Neural cell (in vitro differentiated cells): ENCODE measurements around the gene ARID4A.

Experiments
- EP300 ChIP-seq: fragments of 450-650 bp; conservative IDR thresholded peaks from 2 replicates; pipeline ENCODE4 v1.6.1; 2014; ENCODE audit warnings: antibody characterized with exemption, mild to moderate bottlenecking, moderate library complexity; ENCODE audit not compliant: poor library complexity, severe bottlenecking
- EZH2 ChIP-seq: fragments of 200-600, 300-800 bp; shearing (Covaris generic), sonication (generic); IDR thresholded peaks from 2 replicates; pipeline ENCODE4 v1.6.1; 2014; ENCODE audit warnings: antibody characterized with exemption, low read length, borderline replicate concordance, mild to moderate bottlenecking; ENCODE audit not compliant: insufficient read depth, poor library complexity, severe bottlenecking
- POLR2AphosphoS5 ChIP-seq: IDR thresholded peaks from 2 replicates; pipeline ENCODE4 v1.6.1; 2012
- RAD21 ChIP-seq: fragments of 450-650 bp; conservative IDR thresholded peaks from 2 replicates; pipeline ENCODE4 v1.6.1; 2014; ENCODE audit warnings: antibody characterized with exemption, mild to moderate bottlenecking, moderate library complexity
- SMC3 ChIP-seq: fragments of 450-650 bp; conservative IDR thresholded peaks from 2 replicates; pipeline ENCODE4 v1.6.1; 2014; ENCODE audit warnings: antibody characterized with exemption, mild to moderate bottlenecking, moderate library complexity; ENCODE audit not compliant: poor library complexity
- TF ChIP-seq, protein P1 (sequence below): fragments of 450-650 bp; IDR thresholded peaks from 2 replicates; pipeline ENCODE4 v1.5.1; 2014; ENCODE audit warnings: antibody characterized with exemption, mild to moderate bottlenecking, moderate library complexity; ENCODE audit not compliant: poor library complexity, severe bottlenecking
- TF ChIP-seq, protein P2 (sequence below): IDR thresholded peaks from 2 replicates; pipeline ENCODE4 v1.6.1; 2012; ENCODE audit warnings: borderline replicate concordance

- TF ChIP-seq, protein P1, sequence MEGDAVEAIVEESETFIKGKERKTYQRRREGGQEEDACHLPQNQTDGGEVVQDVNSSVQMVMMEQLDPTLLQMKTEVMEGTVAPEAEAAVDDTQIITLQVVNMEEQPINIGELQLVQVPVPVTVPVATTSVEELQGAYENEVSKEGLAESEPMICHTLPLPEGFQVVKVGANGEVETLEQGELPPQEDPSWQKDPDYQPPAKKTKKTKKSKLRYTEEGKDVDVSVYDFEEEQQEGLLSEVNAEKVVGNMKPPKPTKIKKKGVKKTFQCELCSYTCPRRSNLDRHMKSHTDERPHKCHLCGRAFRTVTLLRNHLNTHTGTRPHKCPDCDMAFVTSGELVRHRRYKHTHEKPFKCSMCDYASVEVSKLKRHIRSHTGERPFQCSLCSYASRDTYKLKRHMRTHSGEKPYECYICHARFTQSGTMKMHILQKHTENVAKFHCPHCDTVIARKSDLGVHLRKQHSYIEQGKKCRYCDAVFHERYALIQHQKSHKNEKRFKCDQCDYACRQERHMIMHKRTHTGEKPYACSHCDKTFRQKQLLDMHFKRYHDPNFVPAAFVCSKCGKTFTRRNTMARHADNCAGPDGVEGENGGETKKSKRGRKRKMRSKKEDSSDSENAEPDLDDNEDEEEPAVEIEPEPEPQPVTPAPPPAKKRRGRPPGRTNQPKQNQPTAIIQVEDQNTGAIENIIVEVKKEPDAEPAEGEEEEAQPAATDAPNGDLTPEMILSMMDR, result no peak
- TF ChIP-seq EP300 (peak; percentile 67), EZH2 (no peak), POLR2AphosphoS5 (peak; percentile 88), RAD21 (no peak), SMC3 (no peak)
- TF ChIP-seq, protein P2, sequence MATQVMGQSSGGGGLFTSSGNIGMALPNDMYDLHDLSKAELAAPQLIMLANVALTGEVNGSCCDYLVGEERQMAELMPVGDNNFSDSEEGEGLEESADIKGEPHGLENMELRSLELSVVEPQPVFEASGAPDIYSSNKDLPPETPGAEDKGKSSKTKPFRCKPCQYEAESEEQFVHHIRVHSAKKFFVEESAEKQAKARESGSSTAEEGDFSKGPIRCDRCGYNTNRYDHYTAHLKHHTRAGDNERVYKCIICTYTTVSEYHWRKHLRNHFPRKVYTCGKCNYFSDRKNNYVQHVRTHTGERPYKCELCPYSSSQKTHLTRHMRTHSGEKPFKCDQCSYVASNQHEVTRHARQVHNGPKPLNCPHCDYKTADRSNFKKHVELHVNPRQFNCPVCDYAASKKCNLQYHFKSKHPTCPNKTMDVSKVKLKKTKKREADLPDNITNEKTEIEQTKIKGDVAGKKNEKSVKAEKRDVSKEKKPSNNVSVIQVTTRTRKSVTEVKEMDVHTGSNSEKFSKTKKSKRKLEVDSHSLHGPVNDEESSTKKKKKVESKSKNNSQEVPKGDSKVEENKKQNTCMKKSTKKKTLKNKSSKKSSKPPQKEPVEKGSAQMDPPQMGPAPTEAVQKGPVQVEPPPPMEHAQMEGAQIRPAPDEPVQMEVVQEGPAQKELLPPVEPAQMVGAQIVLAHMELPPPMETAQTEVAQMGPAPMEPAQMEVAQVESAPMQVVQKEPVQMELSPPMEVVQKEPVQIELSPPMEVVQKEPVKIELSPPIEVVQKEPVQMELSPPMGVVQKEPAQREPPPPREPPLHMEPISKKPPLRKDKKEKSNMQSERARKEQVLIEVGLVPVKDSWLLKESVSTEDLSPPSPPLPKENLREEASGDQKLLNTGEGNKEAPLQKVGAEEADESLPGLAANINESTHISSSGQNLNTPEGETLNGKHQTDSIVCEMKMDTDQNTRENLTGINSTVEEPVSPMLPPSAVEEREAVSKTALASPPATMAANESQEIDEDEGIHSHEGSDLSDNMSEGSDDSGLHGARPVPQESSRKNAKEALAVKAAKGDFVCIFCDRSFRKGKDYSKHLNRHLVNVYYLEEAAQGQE, result peak; percentile 89
Measured at GRCh38 chr14:58331111-58331510, 32.8 kb downstream of the ARID4A start.
